Measurements from ENCODE around the gene PLXND1. TPM values are rescaled to one million over a fixed set of nuclear protein-coding genes. Genes with fewer than 3 reads are reported as not detected.
A peak's percentile ranks its signal among the peaks of the same experiment; 100 is the strongest.

PLXND1 gene
- total and polyA plus RNA-seq, 2 donors (not counting 1 experiment from before 2014, with no cell fraction given): 3.3 to 74.4 TPM

- H3K27ac ChIP-seq (ENCODE audit: low read length in 2 of 2): peak overlapping the region; percentile 23 to 44
- no peak for DNase-seq
- H3K4me2 ChIP-seq (replicated peaks; ENCODE audit: low read depth, low read length, poor library complexity, severe bottlenecking): peak overlapping the region; percentile 37
- no peak overlapping the region for H3K9ac ChIP-seq (ENCODE audit: low read length)
- Mint-ChIP-seq H3K27me3 (no peaks in the 10 kb centered on the region), H3K27ac (peak overlapping the region; percentile 91), H3K4me1 (peaks cover 21% of the 10 kb centered on the region), H3K9me3 (ENCODE audit: insufficient read depth) (no peaks in the 10 kb centered on the region), H3K4me3 (peak overlapping the region; percentile 5)
- intact Hi-C loops (cut with micrococcal nuclease): no loop called here
- no peaks in the 10 kb centered on the region for H3K27me3 ChIP-seq (replicated peaks in 1 of 4; ENCODE audit: control extremely low read depth in 1 of 4, control insufficient read depth in 3 of 4, insufficient read depth in 4 of 4, low read length in 3 of 4)
- H3K36me3 ChIP-seq (replicated peaks in 1 of 2; ENCODE audit: control extremely low read depth in 1 of 2, control insufficient read depth in 1 of 2, extremely low read depth in 1 of 2, insufficient read depth in 2 of 2, low read length in 1 of 2): no peaks in the 10 kb centered on the region
- no peaks in the 10 kb centered on the region for H3K79me2 ChIP-seq (ENCODE audit: control insufficient read depth, insufficient read depth, low read length)
- WGBS (ENCODE audit: insufficient coverage): 95% methylated on average over 3 of the region's 8 CpGs
- TF ChIP-seq CTCF (IDR thresholded peaks at IDR 0.05) (no peak), EZH2 (IDR thresholded peaks at IDR 0.05; ENCODE audit: borderline replicate concordance, insufficient read depth, low read depth, low read length, poor library complexity, severe bottlenecking) (no peak)
- ATAC-seq (ENCODE audit: low read depth): no peak
- H2AFZ ChIP-seq (ENCODE audit: insufficient read depth, low read depth, low read length, poor library complexity, severe bottlenecking): no peak overlapping the region
- H3K4me1 ChIP-seq (ENCODE audit: control insufficient read depth in 2 of 2, insufficient read depth in 2 of 2, low read length in 2 of 2): peaks cover 10 to 21% of the 10 kb centered on the region in 2 donors
- H3K4me3 ChIP-seq (ENCODE audit: control extremely low read depth in 1 of 5, extremely low read depth in 1 of 5, insufficient read depth in 1 of 5, low read depth in 2 of 5, low read length in 4 of 5): no peak overlapping the region
- ChIA-PET POLR2A (interaction anchor here (0.8 to 2.1 kb wide), 4 partner anchors 11 to 102 kb away, joined by 3 to 13 read pairs (median 5); no protein-coding TSS in a partner anchor), CTCF (interaction anchor here (0.9 to 2.8 kb wide), 6 partner anchors 28 to 102 kb away, joined by 3 to 19 read pairs (median 4); no protein-coding TSS in a partner anchor)
- H4K20me1 ChIP-seq (ENCODE audit: control insufficient read depth, insufficient read depth, low read length, poor library complexity, severe bottlenecking): no peaks in the 10 kb centered on the region
- no peaks in the 10 kb centered on the region for H3K9me3 ChIP-seq (ENCODE audit: control extremely low read depth in 1 of 3, control insufficient read depth in 2 of 3, insufficient read depth in 1 of 3, low read length in 2 of 3)
Observed at GRCh38 chr3:129525341-129525968, 81.0 kb downstream of the PLXND1 start.

- H4K20me1 ChIP-seq (ENCODE audit: control insufficient read depth, insufficient read depth, low read length, poor library complexity, severe bottlenecking): no peaks in the 10 kb centered on the region
- no peaks in the 10 kb centered on the region for H3K27me3 ChIP-seq (replicated peaks in 1 of 4; ENCODE audit: control extremely low read depth in 1 of 4, control insufficient read depth in 3 of 4, insufficient read depth in 4 of 4, low read length in 3 of 4)
- H3K9me3 Mint-ChIP-seq (ENCODE audit: insufficient read depth): no peaks in the 10 kb centered on the region
- H3K79me2 ChIP-seq (ENCODE audit: control insufficient read depth, insufficient read depth, low read length): no peaks in the 10 kb centered on the region
- H3K4me2 ChIP-seq (replicated peaks; ENCODE audit: low read depth, low read length, poor library complexity, severe bottlenecking): no peak overlapping the region
- no peak for ATAC-seq (ENCODE audit: low read depth)
- H3K9ac ChIP-seq (ENCODE audit: low read length): no peak overlapping the region
- peaks cover 10 to 21% of the 10 kb centered on the region in 2 donors for H3K4me1 ChIP-seq (ENCODE audit: control insufficient read depth in 2 of 2, insufficient read depth in 2 of 2, low read length in 2 of 2)
- intact Hi-C loops (cut with micrococcal nuclease): no loop called here
- 100% methylated on average over 1 of the region's 4 CpGs for WGBS (ENCODE audit: insufficient coverage)
- DNase-seq: no peak
- no peak overlapping the region for H2AFZ ChIP-seq (ENCODE audit: insufficient read depth, low read depth, low read length, poor library complexity, severe bottlenecking)
- peak overlapping the region; percentile 2 for H3K27ac Mint-ChIP-seq
- H3K4me3 ChIP-seq (ENCODE audit: control extremely low read depth in 1 of 5, extremely low read depth in 1 of 5, insufficient read depth in 1 of 5, low read depth in 2 of 5, low read length in 4 of 5): no peak overlapping the region
- H3K4me1 Mint-ChIP-seq: peaks cover 21% of the 10 kb centered on the region
- ChIA-PET CTCF (no interaction called here), POLR2A (no interaction called here)
- H3K4me3 Mint-ChIP-seq: no peak overlapping the region
- H3K9me3 ChIP-seq (ENCODE audit: control extremely low read depth in 1 of 3, control insufficient read depth in 2 of 3, insufficient read depth in 1 of 3, low read length in 2 of 3): no peaks in the 10 kb centered on the region
- TF ChIP-seq EZH2 (IDR thresholded peaks at IDR 0.05; ENCODE audit: borderline replicate concordance, insufficient read depth, low read depth, low read length, poor library complexity, severe bottlenecking): no peak
- TF ChIP-seq CTCF (IDR thresholded peaks at IDR 0.05): no peak
- no peaks in the 10 kb centered on the region for H3K27me3 Mint-ChIP-seq
- no peak overlapping the region for H3K27ac ChIP-seq (ENCODE audit: low read length in 2 of 2)
- H3K36me3 ChIP-seq (replicated peaks in 1 of 2; ENCODE audit: control extremely low read depth in 1 of 2, control insufficient read depth in 1 of 2, extremely low read depth in 1 of 2, insufficient read depth in 2 of 2, low read length in 1 of 2): no peaks in the 10 kb centered on the region
Observed at GRCh38 chr3:129524081-129524480, 82.4 kb downstream of the PLXND1 start.
